T-cell (primary cell): Measurements from ENCODE around the gene CLDN34. TPM values are rescaled to one million over a fixed set of nuclear protein-coding genes. Genes with fewer than 3 reads are reported as not detected.
A peak's percentile ranks its signal among the peaks of the same experiment; 100 is the strongest.

Experiments
- ATAC-seq, 4 experiments: fragments of 200-7000 bp in 3 of 4; fragments of 150-1000 bp in 1 of 4; cut with Tn5 transposase; replicated peaks in 1 of 4; 1 replicate in 3 of 4; 2 replicates in 1 of 4; pipeline ENCODE4 v1.10.0; 2021; ENCODE audit warnings: moderate library complexity in 3 of 4, mild to moderate bottlenecking in 2 of 4, moderate number of reproducible peaks in 1 of 4
- CTCF ChIA-PET, 2 donors: fragments of 300-600 bp; sonication (Branson Sonifier 250); formaldehyde crosslinking; loops; one replicate each; lab custom pipeline; 2022; ENCODE audit warnings: antibody characterized with exemption in 2 of 2; lab: Charles Lee
- POLR2A ChIA-PET, 2 donors: fragments of 300-600 bp; sonication (Branson Sonifier 250); formaldehyde crosslinking; loops; one replicate each; lab custom pipeline; 2022; ENCODE audit warnings: antibody characterized with exemption in 2 of 2; lab: Charles Lee
- DNase-seq, 35 experiments: peaks; one replicate each; pipeline versions ENCODE4 v3.0.0 to v3.0.0-alpha.2; 2013 to 2023
- H3K27ac ChIP-seq: one replicate; pipeline ENCODE4 v1.5.1; 2013; ENCODE audit warnings: low read length
- H3K27me3 ChIP-seq, 2 experiments: replicated peaks in 1 of 2; 1 replicate in 1 of 2; 2 replicates in 1 of 2; pipeline versions ENCODE4 v1.6.1 to v1.7.0; 2013; ENCODE audit warnings: low read length in 1 of 2, mixed read lengths in 1 of 2; ENCODE audit not compliant: control insufficient read depth in 2 of 2, insufficient read depth in 2 of 2; ENCODE audit errors: extremely low read depth in 1 of 2
- H3K36me3 ChIP-seq, 2 donors: 1 replicate in 1 of 2; 2 replicates in 1 of 2; pipeline versions ENCODE4 v1.6.1 to v1.7.0; 2013; ENCODE audit warnings: low read length in 1 of 2; ENCODE audit not compliant: control insufficient read depth in 2 of 2, insufficient read depth in 1 of 2; ENCODE audit errors: extremely low read depth in 1 of 2
- H3K4me1 ChIP-seq, 2 experiments: 1 replicate in 1 of 2; 2 replicates in 1 of 2; pipeline versions ENCODE4 v1.6.1 to v1.7.0; 2013; ENCODE audit warnings: low read length in 2 of 2, mixed read lengths in 1 of 2; ENCODE audit not compliant: insufficient read depth in 2 of 2, control insufficient read depth in 1 of 2; ENCODE audit errors: extremely low read depth in 1 of 2
- H3K4me3 ChIP-seq, 2 donors: 1 replicate in 1 of 2; 2 replicates in 1 of 2; pipeline versions ENCODE4 v1.5.1 to v1.7.0; 2013; ENCODE audit warnings: mild to moderate bottlenecking in 2 of 2, low read length in 1 of 2, moderate library complexity in 1 of 2; ENCODE audit not compliant: control insufficient read depth in 1 of 2; ENCODE audit errors: extremely low read depth in 1 of 2
- H3K9me3 ChIP-seq: 2 replicates; pipeline ENCODE4 v1.7.0; 2013
- H3K27ac Mint-ChIP-seq, 2 donors: one replicate each; pipeline ENCODE4 v1.8.0; 2020 to 2021; ENCODE audit warnings: mild to moderate bottlenecking in 2 of 2, mixed read lengths in 2 of 2
- H3K27me3 Mint-ChIP-seq, 2 donors: one replicate each; pipeline ENCODE4 v1.8.0; 2021 to 2022; ENCODE audit warnings: mixed read lengths in 2 of 2
- H3K36me3 Mint-ChIP-seq: one replicate; pipeline ENCODE4 v1.8.0; 2021; ENCODE audit warnings: mixed read lengths
- H3K4me1 Mint-ChIP-seq, 3 donors: one replicate each; pipeline ENCODE4 v1.8.0; 2020 to 2022; ENCODE audit warnings: mixed read lengths in 3 of 3, mild to moderate bottlenecking in 1 of 3
- H3K4me3 Mint-ChIP-seq, 3 donors: one replicate each; pipeline ENCODE4 v1.8.0; 2020 to 2022; ENCODE audit warnings: mild to moderate bottlenecking in 3 of 3, mixed read lengths in 3 of 3, moderate library complexity in 3 of 3
- H3K9me3 Mint-ChIP-seq, 3 donors: one replicate each; pipeline ENCODE4 v1.8.0; 2020 to 2022; ENCODE audit warnings: mixed read lengths in 3 of 3
- WGBS: methylation state at CpG from one replicate; pipeline ENCODE4 v1.1.5; 2013; ENCODE audit warnings: missing lambda C conversion rate; ENCODE audit not compliant: insufficient coverage; 5-methylcytosine and 5-hydroxymethylcytosine counted together
- total RNA-seq, 35 experiments: library from RNA in 6 of 35; stranded (reverse) in 6 of 35; fragments of 120-200 nt in 1 of 35; gene quantifications; one replicate each; pipeline versions ENCODE4 v1.2.1 to v1.2.4 and lab custom pipeline; 2013 to 2026

Gene CLDN34
- total RNA-seq, 5 donors from 2014 or later (not counting 1 experiment from before 2014, with no cell fraction given) = not detected

GRCh38 chrX:10008483-10009056, 41.4 kb downstream of the CLDN34 start:
- 100% methylated on average over 1 of the region's 2 CpGs for WGBS
- H3K27ac ChIP-seq = no peak overlapping the region
- Mint-ChIP-seq H3K4me1 (peaks cover 22 to 33% (median 26%) of the 10 kb centered on the region in 3 donors), H3K4me3 (no peak overlapping the region), H3K9me3 (no peaks in the 10 kb centered on the region), H3K27me3 (peaks cover 0 to 11% of the 10 kb centered on the region in 2 donors), H3K27ac (no peak overlapping the region), H3K36me3 (no peaks in the 10 kb centered on the region)
- H3K9me3 ChIP-seq = no peaks in the 10 kb centered on the region
- H3K36me3 ChIP-seq = no peaks in the 10 kb centered on the region
- ATAC-seq (no peak), DNase-seq (no peak)
- ChIA-PET POLR2A (interaction anchor here in 1 of 2 donors (0.6 to 0.7 kb wide), 2 partner anchors 197 to 661 kb away, joined by 3 to 6 read pairs; no protein-coding TSS in a partner anchor), CTCF (interaction anchor here in 1 of 2 donors (1.0 kb wide), 1 partner anchor 13 kb away, joined by 4 read pairs; no protein-coding TSS in a partner anchor)
- H3K4me3 ChIP-seq = no peak overlapping the region
- peaks cover 3 to 20% of the 10 kb centered on the region in 2 experiments for H3K4me1 ChIP-seq
- no peaks in the 10 kb centered on the region for H3K27me3 ChIP-seq

- H3K36me3 ChIP-seq = no peaks in the 10 kb centered on the region
- Mint-ChIP-seq H3K4me3 (no peak overlapping the region), H3K4me1 (peaks cover 23 to 31% (median 26%) of the 10 kb centered on the region in 3 donors), H3K27me3 (peaks cover 0 to 11% of the 10 kb centered on the region in 2 donors), H3K36me3 (no peaks in the 10 kb centered on the region), H3K27ac (no peak overlapping the region), H3K9me3 (no peaks in the 10 kb centered on the region)
- POLR2A ChIA-PET = no interaction called here
- WGBS = no CpG with 5 or more reads among the region's 1 CpG
- peaks cover 3 to 26% of the 10 kb centered on the region in 2 experiments for H3K4me1 ChIP-seq
- H3K9me3 ChIP-seq = no peaks in the 10 kb centered on the region
- ATAC-seq (no peak), DNase-seq (no peak)
- H3K27me3 ChIP-seq = no peaks in the 10 kb centered on the region
- CTCF ChIA-PET = no interaction called here
- H3K27ac ChIP-seq = no peak overlapping the region
- no peak overlapping the region for H3K4me3 ChIP-seq
Observed at GRCh38 chrX:10009741-10010140, 42.6 kb downstream of the CLDN34 start.

- Histone ChIP-seq H3K36me3 (no peaks in the 10 kb centered on the region), H3K9me3 (no peaks in the 10 kb centered on the region), H3K27me3 (no peaks in the 10 kb centered on the region), H3K4me3 (no peak overlapping the region), H3K27ac (no peak overlapping the region), H3K4me1 (peaks cover 3 to 26% of the 10 kb centered on the region in 2 experiments)
- H3K36me3 Mint-ChIP-seq = no peaks in the 10 kb centered on the region
- H3K4me1 Mint-ChIP-seq = peaks cover 23 to 29% (median 26%) of the 10 kb centered on the region in 3 donors
- WGBS = no CpG with 5 or more reads among the region's 5 CpGs
- ATAC-seq (no peak), DNase-seq (no peak)
- ChIA-PET POLR2A (no interaction called here), CTCF (interaction anchor here in 1 of 2 donors (1.1 kb wide), 1 partner anchor 108 kb away, joined by 3 read pairs; no protein-coding TSS in a partner anchor)
- H3K27me3 Mint-ChIP-seq = peaks cover 0 to 6% of the 10 kb centered on the region in 2 donors
- H3K9me3 Mint-ChIP-seq = no peaks in the 10 kb centered on the region
- H3K4me3 Mint-ChIP-seq = peak overlapping the region in 1 of 3 donors; percentile 24
- H3K27ac Mint-ChIP-seq = peak overlapping the region in 1 of 2 donors; percentile 86
Observed at GRCh38 chrX:10010686-10011085, 43.5 kb downstream of the CLDN34 start.

GRCh38 chrX:10011261-10011931, 44.2 kb downstream of the CLDN34 start:
- CTCF ChIA-PET = interaction anchor here in 1 of 2 donors (1.1 to 1.5 kb wide), 3 partner anchors 16 to 107 kb away, joined by 3 to 7 read pairs (median 4); no protein-coding TSS in a partner anchor
- no peak overlapping the region for H3K27ac ChIP-seq
- no peak for ATAC-seq

GRCh38 chrX:10011991-10012390, 44.8 kb downstream of the CLDN34 start:
- no peaks in the 10 kb centered on the region for H3K9me3 Mint-ChIP-seq
- H3K27ac ChIP-seq = no peak overlapping the region
- H3K4me3 ChIP-seq = no peak overlapping the region
- peak overlapping the region in 1 of 3 donors; percentile 24 for H3K4me3 Mint-ChIP-seq
- H3K9me3 ChIP-seq = no peaks in the 10 kb centered on the region
- ATAC-seq = no peak
- CTCF ChIA-PET = interaction anchor here (0.6 to 1.5 kb wide), 6 partner anchors 12 to 107 kb away, joined by 3 to 7 read pairs (median 4); no protein-coding TSS in a partner anchor
- peak in 2 of 35 experiments; percentile 6 for DNase-seq
- no peaks in the 10 kb centered on the region for H3K27me3 ChIP-seq
- peak overlapping the region; percentile 23 to 86 for H3K27ac Mint-ChIP-seq
- POLR2A ChIA-PET = no interaction called here
- WGBS = 83% methylated on average over 6 of the region's 9 CpGs
- peaks cover 3 to 36% of the 10 kb centered on the region in 2 experiments for H3K4me1 ChIP-seq
- no peaks in the 10 kb centered on the region for H3K36me3 Mint-ChIP-seq
- no peaks in the 10 kb centered on the region for H3K36me3 ChIP-seq
- peaks cover 0 to 10% of the 10 kb centered on the region in 2 donors for H3K27me3 Mint-ChIP-seq
- peaks cover 31 to 37% (median 32%) of the 10 kb centered on the region in 3 donors for H3K4me1 Mint-ChIP-seq

More at GRCh38 chrX:10011261-10011931, 44.2 kb downstream of the CLDN34 start:
- Mint-ChIP-seq H3K27me3 (peaks cover 0 to 6% of the 10 kb centered on the region in 2 donors), H3K27ac (peak overlapping the region; percentile 77 to 86), H3K36me3 (no peaks in the 10 kb centered on the region), H3K9me3 (no peaks in the 10 kb centered on the region), H3K4me1 (peaks cover 26 to 31% (median 26%) of the 10 kb centered on the region in 3 donors), H3K4me3 (peak overlapping the region in 2 of 3 donors; percentile 1 to 24)
- peak in 2 of 35 experiments; percentile 23 to 57 for DNase-seq
- Histone ChIP-seq H3K36me3 (no peaks in the 10 kb centered on the region), H3K4me1 (peaks cover 3 to 32% of the 10 kb centered on the region in 2 experiments), H3K27me3 (no peaks in the 10 kb centered on the region), H3K4me3 (no peak overlapping the region), H3K9me3 (no peaks in the 10 kb centered on the region)
- 0% methylated on average over 1 of the region's 10 CpGs for WGBS
- POLR2A ChIA-PET = interaction anchor here in 1 of 2 donors (0.5 kb wide), 1 partner anchor 9 kb away, joined by 3 read pairs; no protein-coding TSS in a partner anchor
